ENCODE data around the gene COL4A4. TPM values are rescaled to one million over a fixed set of nuclear protein-coding genes. Genes with fewer than 3 reads are reported as not detected.
A peak's percentile ranks its signal among the peaks of the same experiment; 100 is the strongest.

Gene COL4A4
- not detected for total RNA-seq

DNA sequence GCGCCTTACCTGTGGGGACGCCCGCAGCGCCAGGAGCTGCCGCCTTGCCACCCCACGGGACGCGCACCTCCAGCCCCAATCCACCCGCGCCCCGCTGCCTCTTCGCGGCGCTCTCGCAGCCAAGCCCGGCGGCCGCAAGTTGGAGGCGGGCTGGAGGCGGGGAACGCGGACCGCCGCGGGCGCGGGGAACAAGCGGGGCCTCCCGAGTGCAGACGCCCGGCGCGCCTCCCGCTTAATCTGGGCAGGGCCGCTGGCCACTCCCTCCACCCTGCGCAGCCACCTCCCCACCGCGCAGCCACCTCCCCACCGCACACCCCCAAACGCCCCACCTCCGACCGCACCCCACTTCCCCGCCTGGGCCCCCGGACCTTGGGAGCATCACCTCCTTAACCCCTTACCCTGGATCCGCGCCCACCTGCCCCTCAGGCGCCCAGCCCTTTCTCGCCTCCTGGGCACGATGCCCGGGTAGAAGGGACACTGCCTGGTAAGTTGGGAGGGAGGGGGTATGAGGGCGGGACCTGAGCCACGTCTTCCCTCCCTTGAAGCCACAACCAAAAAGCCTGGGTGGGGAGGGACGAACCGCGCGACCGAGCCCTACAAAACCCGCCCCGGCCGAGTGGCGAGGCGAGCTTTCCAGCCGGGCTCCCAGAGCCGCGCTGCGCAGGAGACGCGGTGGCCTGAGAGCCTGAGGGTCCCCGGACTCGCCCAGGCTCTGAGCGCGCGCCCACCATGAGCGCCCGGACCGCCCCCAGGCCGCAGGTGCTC lies at the start of gene COL4A4, which contains the start of gene COL4A3:
Gene COL4A4 (minus strand): TSS at position 208 of the 765 bp plus-strand sequence. CDS start 16,722 bp downstream, outside the sequence.
Gene COL4A3 (plus strand): TSS at position 627 of the 765 bp plus-strand sequence. CDS start 103 bp downstream, at position 730.
- POLR2A ChIA-PET, result no interaction called here
- TF ChIP-seq, protein P1, sequence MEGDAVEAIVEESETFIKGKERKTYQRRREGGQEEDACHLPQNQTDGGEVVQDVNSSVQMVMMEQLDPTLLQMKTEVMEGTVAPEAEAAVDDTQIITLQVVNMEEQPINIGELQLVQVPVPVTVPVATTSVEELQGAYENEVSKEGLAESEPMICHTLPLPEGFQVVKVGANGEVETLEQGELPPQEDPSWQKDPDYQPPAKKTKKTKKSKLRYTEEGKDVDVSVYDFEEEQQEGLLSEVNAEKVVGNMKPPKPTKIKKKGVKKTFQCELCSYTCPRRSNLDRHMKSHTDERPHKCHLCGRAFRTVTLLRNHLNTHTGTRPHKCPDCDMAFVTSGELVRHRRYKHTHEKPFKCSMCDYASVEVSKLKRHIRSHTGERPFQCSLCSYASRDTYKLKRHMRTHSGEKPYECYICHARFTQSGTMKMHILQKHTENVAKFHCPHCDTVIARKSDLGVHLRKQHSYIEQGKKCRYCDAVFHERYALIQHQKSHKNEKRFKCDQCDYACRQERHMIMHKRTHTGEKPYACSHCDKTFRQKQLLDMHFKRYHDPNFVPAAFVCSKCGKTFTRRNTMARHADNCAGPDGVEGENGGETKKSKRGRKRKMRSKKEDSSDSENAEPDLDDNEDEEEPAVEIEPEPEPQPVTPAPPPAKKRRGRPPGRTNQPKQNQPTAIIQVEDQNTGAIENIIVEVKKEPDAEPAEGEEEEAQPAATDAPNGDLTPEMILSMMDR (IDR thresholded peaks at IDR 0.05), result no peak
- Mint-ChIP-seq H3K27ac (no peak within 1 kb of the TSS), H3K27me3 (peaks cover 56% of the 10 kb centered on the region), H3K36me3 (ENCODE audit: low read depth) (no peaks in the 10 kb centered on the region), H3K4me1 (ENCODE audit: low read depth) (peaks cover 2% of the 10 kb centered on the region), H3K4me3 (peak within 1 kb of the TSS; percentile 53), H3K9me3 (peaks cover 3% of the 10 kb centered on the region)
- DNase-seq, result peak; percentile 6
- intact Hi-C loops (cut with micrococcal nuclease), result no loop called here
- CTCF ChIA-PET, result no interaction called here
- ATAC-seq, result peak; percentile 56

DNA sequence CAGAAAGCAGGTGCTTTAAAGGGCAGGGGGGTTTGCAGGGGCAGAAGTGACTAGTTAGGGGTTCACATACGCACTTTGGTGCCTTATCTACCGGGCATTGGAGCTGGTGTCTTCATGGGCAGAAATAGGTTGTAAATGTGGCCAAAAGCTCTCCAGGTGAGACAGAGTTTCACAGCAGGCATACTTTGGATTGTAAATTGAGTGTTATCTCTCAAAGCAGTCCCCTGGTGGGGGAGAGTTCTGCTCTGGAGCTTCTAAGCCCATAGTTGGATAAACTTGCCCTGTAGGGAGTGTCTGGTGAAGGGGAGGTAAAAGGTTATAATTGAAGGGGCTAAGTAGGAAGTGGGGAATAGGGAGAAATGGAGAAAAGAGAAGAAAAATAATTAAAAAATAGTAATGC lies 43.6 kb upstream of the COL4A4 start:
- no peak for DNase-seq
- TF ChIP-seq, protein P1 (IDR thresholded peaks at IDR 0.05), result no peak
- no peak overlapping the region for H3K4me3 Mint-ChIP-seq
- H3K27me3 Mint-ChIP-seq, result peaks cover 21% of the 10 kb centered on the region
- H3K27ac Mint-ChIP-seq, result no peak overlapping the region
- H3K4me1 Mint-ChIP-seq (ENCODE audit: low read depth), result no peaks in the 10 kb centered on the region
- no peaks in the 10 kb centered on the region for H3K9me3 Mint-ChIP-seq
- no peaks in the 10 kb centered on the region for H3K36me3 Mint-ChIP-seq (ENCODE audit: low read depth)
- ChIA-PET CTCF (no interaction called here), POLR2A (no interaction called here)
- intact Hi-C loops (cut with micrococcal nuclease), result no loop called here
- no peak for ATAC-seq

- no peaks in the 10 kb centered on the region for H3K4me1 Mint-ChIP-seq (ENCODE audit: low read depth)
- H3K4me3 Mint-ChIP-seq, result no peak overlapping the region
- H3K9me3 Mint-ChIP-seq, result no peaks in the 10 kb centered on the region
- TF ChIP-seq, protein P1 (IDR thresholded peaks at IDR 0.05), result no peak
- H3K27me3 Mint-ChIP-seq, result peaks cover 18% of the 10 kb centered on the region
- intact Hi-C loops (cut with micrococcal nuclease), result no loop called here
- no peak for DNase-seq
- H3K27ac Mint-ChIP-seq, result no peak overlapping the region
- ChIA-PET POLR2A (no interaction called here), CTCF (no interaction called here)
- no peaks in the 10 kb centered on the region for H3K36me3 Mint-ChIP-seq (ENCODE audit: low read depth)
- no peak for ATAC-seq
Observed at GRCh38 chr2:227206406-227206805, 42.4 kb upstream of the COL4A4 start.

- Mint-ChIP-seq H3K9me3 (no peaks in the 10 kb centered on the region), H3K4me1 (ENCODE audit: low read depth) (no peaks in the 10 kb centered on the region), H3K27me3 (peaks cover 18% of the 10 kb centered on the region), H3K27ac (no peak overlapping the region), H3K4me3 (no peak overlapping the region), H3K36me3 (ENCODE audit: low read depth) (no peaks in the 10 kb centered on the region)
- ChIA-PET CTCF (interaction anchor here (2.0 kb wide), 1 partner anchor 33 kb away, joined by 11 read pairs; no protein-coding TSS in a partner anchor), POLR2A (no interaction called here)
- TF ChIP-seq, protein P1 (IDR thresholded peaks at IDR 0.05), result no peak
- DNase-seq (no peak), ATAC-seq (no peak)
- intact Hi-C loops (cut with micrococcal nuclease), result no loop called here
Observed at GRCh38 chr2:227205701-227206100, 41.7 kb upstream of the COL4A4 start.

- H3K36me3 Mint-ChIP-seq (ENCODE audit: low read depth), result no peaks in the 10 kb centered on the region
- ATAC-seq (no peak), DNase-seq (no peak)
- no peaks in the 10 kb centered on the region for H3K4me1 Mint-ChIP-seq (ENCODE audit: low read depth)
- H3K9me3 Mint-ChIP-seq, result no peaks in the 10 kb centered on the region
- intact Hi-C loops (cut with micrococcal nuclease), result no loop called here
- ChIA-PET CTCF (interaction anchor here (2.0 kb wide), 1 partner anchor 34 kb away, joined by 11 read pairs; no protein-coding TSS in a partner anchor), POLR2A (interaction anchor here (0.6 kb wide), 1 partner anchor 9 kb away, joined by 3 read pairs; no protein-coding TSS in a partner anchor)
- TF ChIP-seq, protein P1 (IDR thresholded peaks at IDR 0.05), result no peak
- H3K27ac Mint-ChIP-seq, result no peak overlapping the region
- peaks cover 18% of the 10 kb centered on the region for H3K27me3 Mint-ChIP-seq
- no peak overlapping the region for H3K4me3 Mint-ChIP-seq
Observed at GRCh38 chr2:227204452-227204851, 40.4 kb upstream of the COL4A4 start.

Measured in activated CD8-positive, alpha-beta T cell treated with anti-CD3 and anti-CD28 coated beads for 36 hours (primary cell).